ENCODE data around the gene LYRM4.

Gene LYRM4

GRCh38 chr6:5237805-5238204 lies 22.9 kb downstream of the LYRM4 start:
- no peak for TF ChIP-seq TAF1 (IDR thresholded peaks at IDR 0.05; ENCODE audit: borderline replicate concordance, insufficient read depth, low read length)
- TF ChIP-seq REST (IDR thresholded peaks at IDR 0.05; ENCODE audit: insufficient read depth in 1 of 2, low read depth in 2 of 2, low read length in 2 of 2) = no peak
- no peak for TF ChIP-seq SIN3A (IDR thresholded peaks at IDR 0.05; ENCODE audit: borderline replicate concordance, insufficient read depth, low read length)
- no peak for TF ChIP-seq POLR2AphosphoS5 (IDR thresholded peaks at IDR 0.05; ENCODE audit: low read depth, low read length)
- TF ChIP-seq FOXP2 (optimal IDR thresholded peaks at IDR 0.05; ENCODE audit: borderline replicate concordance, extremely low read depth, extremely low read length, insufficient read depth) = no peak

DNA sequence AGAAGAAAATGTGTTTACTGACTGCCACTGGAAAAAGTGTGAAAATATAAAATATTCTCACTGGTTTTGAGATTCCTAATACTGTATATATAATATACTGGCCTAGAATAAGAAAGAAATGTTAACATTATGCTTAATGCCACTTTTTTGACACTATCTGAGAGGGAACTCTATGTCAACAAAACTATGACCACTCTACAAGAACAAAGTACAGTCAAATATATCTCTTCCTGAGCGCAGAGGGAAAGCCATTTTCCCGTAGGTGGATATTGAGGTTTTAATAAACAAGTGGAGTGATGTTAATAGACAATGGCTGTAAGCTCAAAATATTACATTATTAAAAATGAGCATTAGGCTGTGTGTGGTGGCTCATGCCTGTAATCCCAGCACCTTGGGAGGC lies 24.9 kb downstream of the LYRM4 start:
- TF ChIP-seq REST (IDR thresholded peaks at IDR 0.05; ENCODE audit: insufficient read depth in 1 of 2, low read depth in 2 of 2, low read length in 2 of 2) = no peak
- no peak for TF ChIP-seq FOXP2 (optimal IDR thresholded peaks at IDR 0.05; ENCODE audit: borderline replicate concordance, extremely low read depth, extremely low read length, insufficient read depth)
- TF ChIP-seq POLR2AphosphoS5 (IDR thresholded peaks at IDR 0.05; ENCODE audit: low read depth, low read length) = no peak
- no peak for TF ChIP-seq SIN3A (IDR thresholded peaks at IDR 0.05; ENCODE audit: borderline replicate concordance, insufficient read depth, low read length)

GRCh38 chr6:5234874-5235273 lies 25.9 kb downstream of the LYRM4 start:
- TF ChIP-seq FOXP2 (optimal IDR thresholded peaks at IDR 0.05; ENCODE audit: borderline replicate concordance, extremely low read depth, extremely low read length, insufficient read depth) (no peak), TAF1 (IDR thresholded peaks at IDR 0.05; ENCODE audit: borderline replicate concordance, insufficient read depth, low read length) (no peak), SIN3A (IDR thresholded peaks at IDR 0.05; ENCODE audit: borderline replicate concordance, insufficient read depth, low read length) (no peak), POLR2AphosphoS5 (IDR thresholded peaks at IDR 0.05; ENCODE audit: low read depth, low read length) (no peak), REST (IDR thresholded peaks at IDR 0.05; ENCODE audit: insufficient read depth in 1 of 2, low read depth in 2 of 2, low read length in 2 of 2) (no peak)

- TF ChIP-seq SIN3A (IDR thresholded peaks at IDR 0.05; ENCODE audit: borderline replicate concordance, insufficient read depth, low read length) = no peak
- no peak for TF ChIP-seq FOXP2 (optimal IDR thresholded peaks at IDR 0.05; ENCODE audit: borderline replicate concordance, extremely low read depth, extremely low read length, insufficient read depth)
- no peak for TF ChIP-seq POLR2AphosphoS5 (IDR thresholded peaks at IDR 0.05; ENCODE audit: low read depth, low read length)
- TF ChIP-seq REST (IDR thresholded peaks at IDR 0.05; ENCODE audit: insufficient read depth in 1 of 2, low read depth in 2 of 2, low read length in 2 of 2) = no peak
- TF ChIP-seq TAF1 (IDR thresholded peaks at IDR 0.05; ENCODE audit: borderline replicate concordance, insufficient read depth, low read length) = no peak
These were observed 29.5 kb downstream of the LYRM4 start for GRCh38 chr6:5231289-5231688.

GRCh38 chr6:5230081-5230480 lies 30.7 kb downstream of the LYRM4 start:
- TF ChIP-seq TAF1 (IDR thresholded peaks at IDR 0.05; ENCODE audit: borderline replicate concordance, insufficient read depth, low read length) (no peak), SIN3A (IDR thresholded peaks at IDR 0.05; ENCODE audit: borderline replicate concordance, insufficient read depth, low read length) (no peak), FOXP2 (optimal IDR thresholded peaks at IDR 0.05; ENCODE audit: borderline replicate concordance, extremely low read depth, extremely low read length, insufficient read depth) (no peak), POLR2AphosphoS5 (IDR thresholded peaks at IDR 0.05; ENCODE audit: low read depth, low read length) (no peak), REST (IDR thresholded peaks at IDR 0.05; ENCODE audit: insufficient read depth in 1 of 2, low read depth in 2 of 2, low read length in 2 of 2) (no peak)
